PC-3 (cell line): ENCODE results near the gene TEX11. TPM values are rescaled to one million over a fixed set of nuclear protein-coding genes. Genes with fewer than 3 reads are reported as not detected.
A peak's percentile ranks its signal among the peaks of the same experiment; 100 is the strongest.
"Not testable (repeated sequence)": the region's sequence is repeated elsewhere in the genome, so short reads cannot be mapped to it uniquely, and the experiment has no call there.

ENCODE experiments used
- ATAC-seq: fragments of 200-7000 bp; cut with Tn5 transposase; 2 replicates; pipeline ENCODE4 v1.9.1; 2020; ENCODE audit warnings: mild to moderate bottlenecking, moderate library complexity
- BruUV-seq: library from RNA; stranded (reverse); fragments of 400-500 nt; replicated peaks from 2 replicates; lab custom pipeline; 2021; lab: Mats Ljungman, UMichigan
- CTCF ChIA-PET: fragments of 300-600 bp; sonication (Branson Sonifier 250); formaldehyde crosslinking; loops from one replicate; lab custom pipeline; 2022; ENCODE audit warnings: antibody characterized with exemption; lab: Charles Lee
- POLR2A ChIA-PET: fragments of 300-600 bp; sonication (Branson Sonifier 250); formaldehyde crosslinking; loops from one replicate; lab custom pipeline; 2022; ENCODE audit warnings: antibody characterized with exemption; ENCODE audit not compliant: unreplicated experiment; lab: Charles Lee
- DNase-seq: peaks from one replicate; pipeline ENCODE4 v3.0.0-alpha.2; 2015
- H2AFZ ChIP-seq: fragments of 300-600 bp; sonication (generic); 2 replicates; pipeline ENCODE4 v1.6.0; 2016; ENCODE audit warnings: antibody characterized with exemption, low read length
- H3F3A ChIP-seq: fragments of 300-600 bp; sonication (generic); one replicate; pipeline ENCODE4 v1.6.0; 2017; ENCODE audit warnings: antibody characterized with exemption, low read length, control low read depth, mild to moderate bottlenecking; ENCODE audit not compliant: unreplicated experiment
- H3K27ac ChIP-seq: fragments of 300-600 bp; sonication (generic); 2 replicates; pipeline ENCODE4 v1.5.1; 2016; ENCODE audit warnings: mild to moderate bottlenecking, low read length
- H3K27me3 ChIP-seq: fragments of 300-600 bp; sonication (generic); 2 replicates; pipeline ENCODE4 v1.6.1; 2016; ENCODE audit warnings: low read length, mixed read lengths
- H3K36me3 ChIP-seq: fragments of 300-600 bp; sonication (generic); 2 replicates; pipeline ENCODE4 v1.6.1; 2016; ENCODE audit warnings: low read depth, mixed run types, low read length, mixed read lengths
- H3K4me1 ChIP-seq: fragments of 300-600 bp; sonication (generic); 2 replicates; pipeline ENCODE4 v1.5.1; 2016; ENCODE audit warnings: low read length; ENCODE audit not compliant: insufficient read depth
- H3K4me2 ChIP-seq: fragments of 300-600 bp; sonication (generic); 2 replicates; pipeline ENCODE4 v1.6.0; 2016; ENCODE audit warnings: low read length
- H3K4me3 ChIP-seq: fragments of 300-600 bp; sonication (generic); 2 replicates; pipeline ENCODE4 v1.5.1; 2016; ENCODE audit warnings: mild to moderate bottlenecking, low read length, mixed read lengths
- H3K79me2 ChIP-seq: fragments of 300-600 bp; sonication (generic); 2 replicates; pipeline ENCODE4 v1.6.1; 2017; ENCODE audit warnings: low read length, mixed read lengths
- H3K9ac ChIP-seq: fragments of 300-600 bp; sonication (generic); 2 replicates; pipeline ENCODE4 v1.6.0; 2016; ENCODE audit warnings: mild to moderate bottlenecking, low read length
- H3K9me2 ChIP-seq: fragments of 300-600 bp; sonication (generic); replicated peaks from 2 replicates; pipeline ENCODE4 v1.6.1; 2016; ENCODE audit warnings: mixed run types, low read length, mixed read lengths
- H3K9me3 ChIP-seq: fragments of 300-600 bp; sonication (generic); 2 replicates; pipeline ENCODE4 v1.6.1; 2016; ENCODE audit warnings: low read length, mixed read lengths
- H4K20me1 ChIP-seq: fragments of 300-600 bp; sonication (generic); 2 replicates; pipeline ENCODE4 v1.6.1; 2016; ENCODE audit warnings: low read length, mixed read lengths
- CTCF ChIP-seq: fragments of 300-600 bp; sonication (generic); conservative IDR thresholded peaks from 2 replicates; pipeline ENCODE4 v1.5.1; 2017; ENCODE audit warnings: antibody characterized with exemption, low read depth, mild to moderate bottlenecking, low read length
- EZH2 ChIP-seq: fragments of 300-600 bp; sonication (generic); IDR thresholded peaks from one replicate; pipeline ENCODE4 v1.6.1; 2017; ENCODE audit warnings: antibody characterized with exemption, mild to moderate bottlenecking, low read length; ENCODE audit not compliant: unreplicated experiment
- EZH2phosphoT487 ChIP-seq: fragments of 300-600 bp; sonication (generic); IDR thresholded peaks from 2 replicates; pipeline ENCODE4 v1.6.1; 2018; ENCODE audit warnings: mild to moderate bottlenecking, antibody characterized with exemption, low read length, borderline replicate concordance
- intact Hi-C: fragments of 100-400 bp; cut with micrococcal nuclease; formaldehyde crosslinking; loops from 2 replicates; pipeline ENCODE4 v1.9.0; 2023
- total RNA-seq: library from RNA; depleted of rRNA; stranded (reverse); fragments of >200 nt; gene quantifications from 2 replicates; pipeline ENCODE4 v1.2.3, GENCODE V29; 2014

Gene TEX11
- total RNA-seq, 1 experiment from 2014 or later: not detected

GRCh38 chrX:70762285-70762684, 146.2 kb downstream of the TEX11 start:
- no peaks in the 10 kb centered on the region for H3K4me1 ChIP-seq
- no peaks in the 10 kb centered on the region for H3F3A ChIP-seq
- BruUV-seq: no TSS peak
- no peak overlapping the region for H3K4me3 ChIP-seq
- H3K9ac ChIP-seq: no peak overlapping the region
- H3K36me3 ChIP-seq: no peaks in the 10 kb centered on the region
- H3K9me3 ChIP-seq: no peaks in the 10 kb centered on the region
- peak; percentile 81 for ATAC-seq
- intact Hi-C loops: no loop called here
- no peak overlapping the region; the same call in 1 of the 2 replicates for H2AFZ ChIP-seq
- CTCF ChIA-PET: interaction anchor here (1.0 kb wide), 1 partner anchor 9 kb away, joined by 4 read pairs; no protein-coding TSS in a partner anchor
- TF ChIP-seq EZH2phosphoT487: no peak
- TF ChIP-seq EZH2: no peak
- TF ChIP-seq CTCF: peak; percentile 43; the same call in 1 of the 2 replicates
- peak; percentile 32 for DNase-seq
- no peaks in the 10 kb centered on the region for H3K9me2 ChIP-seq
- POLR2A ChIA-PET: no interaction called here
- H3K79me2 ChIP-seq: no peaks in the 10 kb centered on the region
- H3K27ac ChIP-seq: no peak overlapping the region
- H3K4me2 ChIP-seq: no peak overlapping the region; the same call in 1 of the 2 replicates
- H4K20me1 ChIP-seq: no peaks in the 10 kb centered on the region
- H3K27me3 ChIP-seq: peaks cover 11% of the 10 kb centered on the region; the same call in 1 of the 2 replicates

GRCh38 chrX:70755850-70756249, 152.7 kb downstream of the TEX11 start:
- H2AFZ ChIP-seq: no peak overlapping the region
- H3K9me2 ChIP-seq: no peaks in the 10 kb centered on the region
- DNase-seq (no peak), ATAC-seq (no peak)
- intact Hi-C loops: no loop called here
- H3K27me3 ChIP-seq: no peaks in the 10 kb centered on the region
- H3K27ac ChIP-seq: no peak overlapping the region
- CTCF ChIA-PET: no interaction called here
- BruUV-seq: no TSS peak
- H3K36me3 ChIP-seq: no peaks in the 10 kb centered on the region
- no peak overlapping the region for H3K9ac ChIP-seq
- H4K20me1 ChIP-seq: no peaks in the 10 kb centered on the region
- no peaks in the 10 kb centered on the region for H3F3A ChIP-seq
- no peak overlapping the region for H3K4me2 ChIP-seq
- H3K4me1 ChIP-seq: no peaks in the 10 kb centered on the region
- no peak overlapping the region for H3K4me3 ChIP-seq
- POLR2A ChIA-PET: no interaction called here
- TF ChIP-seq EZH2phosphoT487 (no peak), CTCF (no peak), EZH2 (no peak)
- no peaks in the 10 kb centered on the region for H3K9me3 ChIP-seq
- no peaks in the 10 kb centered on the region for H3K79me2 ChIP-seq

GRCh38 chrX:70754169-70754848, 154.2 kb downstream of the TEX11 start:
- H3K9ac ChIP-seq: no peak overlapping the region
- no peaks in the 10 kb centered on the region for H4K20me1 ChIP-seq
- ATAC-seq (peak; percentile 42), DNase-seq (peak; percentile 17)
- no peaks in the 10 kb centered on the region for H3K36me3 ChIP-seq
- H3K4me3 ChIP-seq: no peak overlapping the region
- no peak overlapping the region for H3K27ac ChIP-seq
- H3K79me2 ChIP-seq: no peaks in the 10 kb centered on the region
- no peak for TF ChIP-seq CTCF
- no peak for TF ChIP-seq EZH2
- no peak for TF ChIP-seq EZH2phosphoT487
- no peaks in the 10 kb centered on the region for H3K9me3 ChIP-seq
- intact Hi-C loops: no loop called here
- no peak overlapping the region for H2AFZ ChIP-seq
- no peaks in the 10 kb centered on the region for H3K9me2 ChIP-seq
- no peak overlapping the region for H3K4me2 ChIP-seq
- POLR2A ChIA-PET: no interaction called here
- H3K4me1 ChIP-seq: no peaks in the 10 kb centered on the region
- no peaks in the 10 kb centered on the region for H3F3A ChIP-seq
- no TSS peak for BruUV-seq
- CTCF ChIA-PET: interaction anchor here (1.5 kb wide), 1 partner anchor 8 kb away, joined by 4 read pairs; no protein-coding TSS in a partner anchor
- H3K27me3 ChIP-seq: no peaks in the 10 kb centered on the region

- H3K9me3 ChIP-seq, POLR2A ChIA-PET, intact Hi-C loops, H3K4me1 ChIP-seq, BruUV-seq, H3K4me3 ChIP-seq, H3K79me2 ChIP-seq, H4K20me1 ChIP-seq, H3K36me3 ChIP-seq, H3K9ac ChIP-seq, ATAC-seq, H3K4me2 ChIP-seq, H2AFZ ChIP-seq, H3K9me2 ChIP-seq, H3F3A ChIP-seq, H3K27ac ChIP-seq, DNase-seq: not testable (repeated sequence)
- 0 out of 2 replicates have a peak, but pooled peaks cover 18% of the 10 kb centered on the region for H3K27me3 ChIP-seq
- CTCF ChIA-PET: interaction anchor here (0.6 kb wide), 1 partner anchor 278 kb away, joined by 3 read pairs; no protein-coding TSS in a partner anchor
These were observed 174.7 kb downstream of the TEX11 start for GRCh38 chrX:70733774-70734173.
